Upper lobe of left lung (tissue), 6 donors: ENCODE data around the gene PTPRZ1. TPM values are rescaled to one million over a fixed set of nuclear protein-coding genes. Genes with fewer than 3 reads are reported as not detected.

Experiments
- ATAC-seq, 2 donors: fragments of 200-7000 bp; cut with Tn5 transposase; one replicate each; pipeline ENCODE4 v1.9.1; 2022; ENCODE audit warnings: mild to moderate bottlenecking in 2 of 2, moderate library complexity in 2 of 2; ENCODE audit not compliant: low FRiP score in 2 of 2
- DNase-seq, 2 donors: peaks; one replicate each; pipeline ENCODE4 v3.0.0-alpha.2; 2019 to 2020
- H3K27ac ChIP-seq, 4 donors: fragments of 200-600 bp; sonication (generic); one replicate each; pipeline ENCODE4 v1.5.1; 2016 to 2019
- H3K27me3 ChIP-seq, 4 donors: fragments of 200-600 bp; sonication (generic); one replicate each; pipeline ENCODE4 v1.5.1; 2017 to 2019
- H3K36me3 ChIP-seq, 4 donors: fragments of 200-600 bp; sonication (generic); one replicate each; pipeline ENCODE4 v1.5.1; 2016 to 2019
- H3K4me1 ChIP-seq, 4 donors: fragments of 200-600 bp; sonication (generic); one replicate each; pipeline ENCODE4 v1.5.1; 2018 to 2019
- H3K4me3 ChIP-seq, 4 donors: fragments of 200-600 bp; sonication (generic); one replicate each; pipeline ENCODE4 v1.5.1; 2017 to 2019; ENCODE audit warnings: mild to moderate bottlenecking in 2 of 4, moderate library complexity in 1 of 4
- H3K9me3 ChIP-seq, 4 donors: fragments of 200-600 bp; sonication (generic); one replicate each; pipeline ENCODE4 v1.5.1; 2018 to 2019
- CTCF ChIP-seq, 6 experiments: fragments of 450-650 bp in 4 of 6; fragments of 200-600 bp in 2 of 6; sonication (generic) in 2 of 6; IDR thresholded peaks; one replicate each; pipeline ENCODE4 v1.5.1; 2016 to 2019; ENCODE audit warnings: antibody characterized with exemption in 6 of 6
- EP300 ChIP-seq, 4 donors: sonication (generic); formaldehyde crosslinking; IDR thresholded peaks; one replicate each; pipeline ENCODE4 v1.5.1; 2017; ENCODE audit warnings: antibody characterized with exemption in 4 of 4, control low read depth in 2 of 4
- POLR2A ChIP-seq, 4 donors: fragments of 450-650 bp; IDR thresholded peaks; one replicate each; pipeline ENCODE4 v1.5.1; 2016 to 2017; ENCODE audit warnings: antibody characterized with exemption in 4 of 4, mild to moderate bottlenecking in 2 of 4
- POLR2AphosphoS5 ChIP-seq, 2 donors: sonication (generic); formaldehyde crosslinking; IDR thresholded peaks; one replicate each; pipeline ENCODE4 v1.5.1; 2017; ENCODE audit warnings: antibody characterized with exemption in 2 of 2
- WGBS, 2 donors: methylation state at CpG; one replicate each; pipeline ENCODE4 v1.1.5; 2017 to 2018; 5-methylcytosine and 5-hydroxymethylcytosine counted together
- total RNA-seq, 6 donors: library from RNA; depleted of rRNA in 4 of 6; stranded (reverse); fragments of >200 nt in 4 of 6; gene quantifications; one replicate each; pipeline versions ENCODE4 v1.1.0 to v1.2.1, GENCODE V29; 2016 to 2021
- donor health status: DM: no; HTN: no; CAD: no; lungs with moderate emphysema.
- donor health status: DM: no; HTN: yes; CAD: no; lungs with severe emphysema.

The PTPRZ1 gene
- total RNA-seq, 6 donors from 2014 or later: 0.57 to 7.2 (median 1.2) TPM

GRCh38 chr7:122035876-122036275 is 162.9 kb downstream of the PTPRZ1 start:
- Histone ChIP-seq H3K27me3 (no peaks in the 10 kb centered on the region), H3K9me3 (no peaks in the 10 kb centered on the region), H3K4me3 (no peak overlapping the region), H3K27ac (no peak overlapping the region), H3K4me1 (no peaks in the 10 kb centered on the region), H3K36me3 (no peaks in the 10 kb centered on the region)
- no peak for ATAC-seq
- no peak for DNase-seq
- TF ChIP-seq EP300 (IDR thresholded peaks at IDR 0.05) (no peak), CTCF (IDR thresholded peaks at IDR 0.05) (no peak), POLR2AphosphoS5 (IDR thresholded peaks at IDR 0.05) (no peak), POLR2A (IDR thresholded peaks at IDR 0.05) (no peak)
- 75 to 89% methylated on average over 1 of the region's 1 CpG for WGBS, 2 donors

- Histone ChIP-seq H3K27ac (no peak overlapping the region), H3K36me3 (no peaks in the 10 kb centered on the region), H3K4me1 (no peaks in the 10 kb centered on the region), H3K4me3 (no peak overlapping the region), H3K9me3 (no peaks in the 10 kb centered on the region), H3K27me3 (no peaks in the 10 kb centered on the region)
- ATAC-seq (no peak), DNase-seq (no peak)
- WGBS, 2 donors: 82 to 85% methylated on average over 3 of the region's 3 CpGs
- no peak for TF ChIP-seq POLR2AphosphoS5 (IDR thresholded peaks at IDR 0.05)
- TF ChIP-seq CTCF (IDR thresholded peaks at IDR 0.05): no peak
These were observed 165.2 kb downstream of the PTPRZ1 start for GRCh38 chr7:122038134-122038533.

GRCh38 chr7:122038904-122039303 is 165.9 kb downstream of the PTPRZ1 start:
- Histone ChIP-seq H3K27ac (no peak overlapping the region), H3K9me3 (no peaks in the 10 kb centered on the region), H3K4me3 (no peak overlapping the region), H3K36me3 (no peaks in the 10 kb centered on the region), H3K27me3 (no peaks in the 10 kb centered on the region), H3K4me1 (no peaks in the 10 kb centered on the region)
- DNase-seq (no peak), ATAC-seq (no peak)
- 81 to 85% methylated on average over 3 of the region's 3 CpGs for WGBS, 2 donors
- TF ChIP-seq POLR2AphosphoS5 (IDR thresholded peaks at IDR 0.05) (no peak), EP300 (IDR thresholded peaks at IDR 0.05) (no peak), CTCF (IDR thresholded peaks at IDR 0.05) (no peak), POLR2A (IDR thresholded peaks at IDR 0.05) (no peak)

- no peaks in the 10 kb centered on the region for H3K27me3 ChIP-seq
- no peak overlapping the region for H3K4me3 ChIP-seq
- DNase-seq (no peak), ATAC-seq (no peak)
- 82 to 86% methylated on average over 3 of the region's 3 CpGs for WGBS, 2 donors
- no peaks in the 10 kb centered on the region for H3K4me1 ChIP-seq
- no peak overlapping the region for H3K27ac ChIP-seq
- H3K36me3 ChIP-seq: no peaks in the 10 kb centered on the region
- H3K9me3 ChIP-seq: no peaks in the 10 kb centered on the region
- no peak for TF ChIP-seq POLR2AphosphoS5 (IDR thresholded peaks at IDR 0.05)
- no peak for TF ChIP-seq EP300 (IDR thresholded peaks at IDR 0.05)
- TF ChIP-seq CTCF (IDR thresholded peaks at IDR 0.05): no peak
- TF ChIP-seq POLR2A (IDR thresholded peaks at IDR 0.05): no peak
These were observed 167.2 kb downstream of the PTPRZ1 start for GRCh38 chr7:122040147-122040546.

GRCh38 chr7:122046402-122046801 is 173.4 kb downstream of the PTPRZ1 start:
- WGBS, 2 donors: 84 to 88% methylated on average over 3 of the region's 3 CpGs
- no peaks in the 10 kb centered on the region for H3K27me3 ChIP-seq
- no peaks in the 10 kb centered on the region for H3K4me1 ChIP-seq
- no peak overlapping the region for H3K4me3 ChIP-seq
- TF ChIP-seq CTCF (IDR thresholded peaks at IDR 0.05): no peak
- TF ChIP-seq EP300 (IDR thresholded peaks at IDR 0.05): no peak
- no peak for TF ChIP-seq POLR2AphosphoS5 (IDR thresholded peaks at IDR 0.05)
- TF ChIP-seq POLR2A (IDR thresholded peaks at IDR 0.05): no peak
- H3K27ac ChIP-seq: no peak overlapping the region
- ATAC-seq: no peak
- H3K36me3 ChIP-seq: no peaks in the 10 kb centered on the region
- DNase-seq: no peak
- no peaks in the 10 kb centered on the region for H3K9me3 ChIP-seq
